A673 (cell line): ENCODE results near the gene LRP1B. TPM values are rescaled to one million over a fixed set of nuclear protein-coding genes. Genes with fewer than 3 reads are reported as not detected.

Experiments used
- BruUV-seq: library from RNA; stranded (reverse); fragments of 400-500 nt; replicated peaks from 2 replicates; lab custom pipeline; 2021; lab: Mats Ljungman, UMichigan
- CTCF ChIA-PET: fragments of 300-600 bp; sonication (Branson Sonifier 250); formaldehyde crosslinking; loops from one replicate; lab custom pipeline; 2022; ENCODE audit warnings: antibody characterized with exemption; lab: Charles Lee
- POLR2A ChIA-PET: fragments of 300-600 bp; sonication (Branson Sonifier 250); formaldehyde crosslinking; loops from one replicate; lab custom pipeline; 2022; ENCODE audit warnings: antibody characterized with exemption; ENCODE audit not compliant: low non-redundant PET; lab: Charles Lee
- DNase-seq: peaks from one replicate; pipeline ENCODE4 v3.0.0-alpha.2; 2015; ENCODE audit warnings: low spot score
- H3K27ac ChIP-seq: fragments of 200-600 bp; sonication (generic); 2 replicates; pipeline ENCODE4 v1.5.1; 2016; ENCODE audit warnings: mixed run types, low read depth, mild to moderate bottlenecking, mixed read lengths, antibody characterized with exemption, low read length; ENCODE audit not compliant: poor library complexity, severe bottlenecking
- H3K27me3 ChIP-seq: fragments of 200-600 bp; sonication (generic); replicated peaks from 2 replicates; pipeline ENCODE4 v1.6.1; 2017; ENCODE audit warnings: mixed run types, low read depth, mild to moderate bottlenecking, mixed read lengths, antibody characterized with exemption, low read length; ENCODE audit not compliant: insufficient read depth, poor library complexity
- H3K36me3 ChIP-seq: fragments of 200-600 bp; sonication (generic); 2 replicates; pipeline ENCODE4 v1.6.1; 2016; ENCODE audit warnings: mixed run types, mild to moderate bottlenecking, mixed read lengths, antibody characterized with exemption, low read length; ENCODE audit not compliant: insufficient read depth, poor library complexity, severe bottlenecking
- H3K4me1 ChIP-seq: fragments of 200-600 bp; sonication (generic); 2 replicates; pipeline ENCODE4 v1.6.1; 2017; ENCODE audit warnings: mixed run types, mild to moderate bottlenecking, mixed read lengths, antibody characterized with exemption, low read length; ENCODE audit not compliant: insufficient read depth, poor library complexity, severe bottlenecking
- H3K4me3 ChIP-seq: fragments of 200-600 bp; sonication (generic); 2 replicates; pipeline ENCODE4 v1.5.1; 2016; ENCODE audit warnings: low read depth, mixed run types, mild to moderate bottlenecking, mixed read lengths, low read length; ENCODE audit not compliant: poor library complexity, severe bottlenecking
- H3K9me3 ChIP-seq: fragments of 200-600 bp; sonication (generic); 2 replicates; pipeline ENCODE4 v1.6.1; 2016; ENCODE audit warnings: mixed run types, low read depth, mild to moderate bottlenecking, mixed read lengths, antibody characterized with exemption, low read length; ENCODE audit not compliant: poor library complexity, severe bottlenecking
- CTCF ChIP-seq: fragments of 300-800, 200-600 bp; sonication (generic); conservative IDR thresholded peaks from 2 replicates; pipeline ENCODE4 v1.5.1; 2017; ENCODE audit warnings: low read depth, mild to moderate bottlenecking, antibody characterized with exemption, low read length, moderate library complexity, mixed read lengths
- EZH2 ChIP-seq: fragments of 200-600 bp; sonication (generic); IDR thresholded peaks from 2 replicates; pipeline ENCODE4 v1.6.1; 2017; ENCODE audit warnings: borderline replicate concordance, low read depth, mild to moderate bottlenecking, mixed read lengths, antibody characterized with exemption, low read length; ENCODE audit not compliant: poor library complexity, severe bottlenecking
- intact Hi-C: fragments of 100-400 bp; cut with micrococcal nuclease; formaldehyde crosslinking; loops from one replicate; pipeline ENCODE4 v1.10.0; 2022; ENCODE audit not compliant: unreplicated experiment
- total RNA-seq: library from RNA; stranded (reverse); gene quantifications from 2 replicates; pipeline ENCODE4 v1.2.3, GENCODE V29; 2021

Gene LRP1B
- total RNA-seq, 1 experiment from 2014 or later: 9.9 TPM

GRCh38 chr2:141317986-141318385 is 812.8 kb downstream of the LRP1B start:
- POLR2A ChIA-PET: no interaction called here
- Histone ChIP-seq H3K27me3 (no peaks in the 10 kb centered on the region), H3K36me3 (no peaks in the 10 kb centered on the region), H3K4me3 (no peak overlapping the region), H3K4me1 (no peaks in the 10 kb centered on the region), H3K27ac (no peak overlapping the region), H3K9me3 (no peaks in the 10 kb centered on the region)
- TF ChIP-seq CTCF (no peak), EZH2 (no peak)
- intact Hi-C loops: no loop called here
- no peak for DNase-seq
- CTCF ChIA-PET: no interaction called here
- BruUV-seq: no TSS peak

- Histone ChIP-seq H3K27me3 (no peaks in the 10 kb centered on the region), H3K27ac (no peak overlapping the region), H3K9me3 (no peaks in the 10 kb centered on the region), H3K4me1 (no peaks in the 10 kb centered on the region), H3K4me3 (no peak overlapping the region), H3K36me3 (no peaks in the 10 kb centered on the region)
- intact Hi-C loops: no loop called here
- peak; percentile 27 for DNase-seq
- POLR2A ChIA-PET: no interaction called here
- TF ChIP-seq CTCF (no peak), EZH2 (no peak)
- no TSS peak for BruUV-seq
- CTCF ChIA-PET: no interaction called here
Measured at GRCh38 chr2:141316606-141317005, 814.2 kb downstream of the LRP1B start.

- no peaks in the 10 kb centered on the region for H3K9me3 ChIP-seq
- no TSS peak for BruUV-seq
- ChIA-PET POLR2A (no interaction called here), CTCF (no interaction called here)
- no peak overlapping the region for H3K4me3 ChIP-seq
- intact Hi-C loops: no loop called here
- H3K27ac ChIP-seq: no peak overlapping the region
- TF ChIP-seq CTCF: no peak
- TF ChIP-seq EZH2: no peak
- H3K27me3 ChIP-seq: no peaks in the 10 kb centered on the region
- H3K36me3 ChIP-seq: no peaks in the 10 kb centered on the region
- no peak for DNase-seq
- H3K4me1 ChIP-seq: no peaks in the 10 kb centered on the region
Measured at GRCh38 chr2:141316103-141316502, 814.7 kb downstream of the LRP1B start.
